NCI-H748 treated with DMSO at 0.1 percent for 48 hours (cell line): ENCODE measurements around the gene REC114.
"Not testable (repeated sequence)": the region's sequence is repeated elsewhere in the genome, so short reads cannot be mapped to it uniquely, and the experiment has no call there.

Experiments used
- DNase-seq: peaks from one replicate; lab custom pipeline; 2025; lab: John Stamatoyannopoulos, UW

REC114 gene

GRCh38 chr15:73457334-73457733, 14.4 kb downstream of the REC114 start:
- no peak for DNase-seq

- DNase-seq: no peak
Measured at GRCh38 chr15:73460662-73461061, 17.7 kb downstream of the REC114 start.

GRCh38 chr15:73464602-73465001, 21.6 kb downstream of the REC114 start:
- no peak for DNase-seq

- DNase-seq: no peak
Measured at GRCh38 chr15:73467758-73468157, 24.8 kb downstream of the REC114 start.

- no peak for DNase-seq
Measured at GRCh38 chr15:73474785-73475184, 31.8 kb downstream of the REC114 start.

- DNase-seq: no peak
Measured at GRCh38 chr15:73476704-73477216, 33.8 kb downstream of the REC114 start.

- DNase-seq: no peak
Measured at GRCh38 chr15:73480050-73480449, 37.1 kb downstream of the REC114 start.

- no peak for DNase-seq
Measured at GRCh38 chr15:73482166-73482565, 39.2 kb downstream of the REC114 start.

- DNase-seq: no peak
Measured at GRCh38 chr15:73483053-73483452, 40.1 kb downstream of the REC114 start.

- DNase-seq: no peak
Measured at GRCh38 chr15:73485372-73485771, 42.4 kb downstream of the REC114 start.

GRCh38 chr15:73485885-73486284, 42.9 kb downstream of the REC114 start:
- DNase-seq: not testable (repeated sequence)

GRCh38 chr15:73488698-73489097, 45.7 kb downstream of the REC114 start:
- no peak for DNase-seq

- DNase-seq: no peak
Measured at GRCh38 chr15:73493922-73494321, 51.0 kb downstream of the REC114 start.

GRCh38 chr15:73495181-73495580, 52.2 kb downstream of the REC114 start:
- DNase-seq: no peak

- DNase-seq: no peak
Measured at GRCh38 chr15:73500696-73501095, 57.7 kb downstream of the REC114 start.

- no peak for DNase-seq
Measured at GRCh38 chr15:73504885-73505284, 61.9 kb downstream of the REC114 start.

GRCh38 chr15:73515527-73515926, 72.6 kb downstream of the REC114 start:
- DNase-seq: no peak

GRCh38 chr15:73517566-73517965, 74.6 kb downstream of the REC114 start:
- no peak for DNase-seq

- DNase-seq: no peak
Measured at GRCh38 chr15:73518180-73518862, 75.4 kb downstream of the REC114 start.

- DNase-seq: no peak
Measured at GRCh38 chr15:73518876-73519733, 76.1 kb downstream of the REC114 start.

- no peak for DNase-seq
Measured at GRCh38 chr15:73522011-73522410, 79.0 kb downstream of the REC114 start.

- no peak for DNase-seq
Measured at GRCh38 chr15:73524919-73525318, 82.0 kb downstream of the REC114 start.

- DNase-seq: no peak
Measured at GRCh38 chr15:73527598-73527997, 84.6 kb downstream of the REC114 start.
